ENCODE results near the gene SACS.

Gene SACS

DNA sequence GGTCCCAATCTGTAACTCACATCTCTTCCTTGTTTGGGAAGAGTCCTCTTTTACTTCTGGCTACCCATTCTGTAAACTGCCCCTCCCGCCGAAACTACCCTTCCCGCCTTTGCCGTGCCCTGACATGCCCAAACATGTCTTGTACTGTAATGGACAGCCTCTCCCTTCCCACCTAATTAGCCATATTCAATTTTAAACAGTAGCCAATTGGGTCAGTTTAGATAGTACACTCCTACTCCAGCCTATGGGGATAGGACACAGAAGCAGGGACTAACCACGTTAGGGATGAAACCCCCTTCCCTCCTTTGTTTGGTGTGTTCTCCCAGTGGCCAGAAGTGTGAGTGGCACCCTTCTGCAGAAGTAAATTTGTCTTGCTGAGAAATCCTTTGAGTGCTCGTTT is 34.2 kb downstream of the SACS start:
- no peak for DNase-seq (ENCODE audit: low spot score)
- TF ChIP-seq, protein P1, sequence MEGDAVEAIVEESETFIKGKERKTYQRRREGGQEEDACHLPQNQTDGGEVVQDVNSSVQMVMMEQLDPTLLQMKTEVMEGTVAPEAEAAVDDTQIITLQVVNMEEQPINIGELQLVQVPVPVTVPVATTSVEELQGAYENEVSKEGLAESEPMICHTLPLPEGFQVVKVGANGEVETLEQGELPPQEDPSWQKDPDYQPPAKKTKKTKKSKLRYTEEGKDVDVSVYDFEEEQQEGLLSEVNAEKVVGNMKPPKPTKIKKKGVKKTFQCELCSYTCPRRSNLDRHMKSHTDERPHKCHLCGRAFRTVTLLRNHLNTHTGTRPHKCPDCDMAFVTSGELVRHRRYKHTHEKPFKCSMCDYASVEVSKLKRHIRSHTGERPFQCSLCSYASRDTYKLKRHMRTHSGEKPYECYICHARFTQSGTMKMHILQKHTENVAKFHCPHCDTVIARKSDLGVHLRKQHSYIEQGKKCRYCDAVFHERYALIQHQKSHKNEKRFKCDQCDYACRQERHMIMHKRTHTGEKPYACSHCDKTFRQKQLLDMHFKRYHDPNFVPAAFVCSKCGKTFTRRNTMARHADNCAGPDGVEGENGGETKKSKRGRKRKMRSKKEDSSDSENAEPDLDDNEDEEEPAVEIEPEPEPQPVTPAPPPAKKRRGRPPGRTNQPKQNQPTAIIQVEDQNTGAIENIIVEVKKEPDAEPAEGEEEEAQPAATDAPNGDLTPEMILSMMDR (IDR thresholded peaks at IDR 0.05; ENCODE audit: extremely low read depth, insufficient read depth, missing control alignments) = no peak
- in situ Hi-C loops (cut with MboI; ENCODE audit: low pct_unique_long_range_greater_than_20kb, low sequenced_read_pairs, unreplicated experiment) = no loop called here

DNA sequence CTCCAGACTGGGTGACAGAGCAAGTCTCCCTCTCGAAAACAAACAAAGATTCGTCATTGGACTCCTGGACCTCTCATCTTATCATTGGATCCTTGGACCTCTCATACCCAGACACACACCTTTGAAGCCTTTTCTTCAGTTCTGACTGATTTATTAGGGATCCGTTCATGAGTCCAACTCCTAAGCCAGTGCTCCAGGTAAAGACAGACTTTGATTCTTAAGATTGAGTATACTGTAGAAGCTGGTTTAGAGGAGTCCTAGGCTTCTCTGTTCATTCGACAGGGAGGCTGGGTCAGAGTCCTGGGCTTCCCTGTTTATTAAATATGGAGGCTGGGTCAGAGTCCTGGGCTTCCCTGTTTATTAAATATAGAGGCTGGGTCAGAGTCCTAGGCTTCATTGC is 38.7 kb downstream of the SACS start:
- in situ Hi-C loops (cut with MboI; ENCODE audit: low pct_unique_long_range_greater_than_20kb, low sequenced_read_pairs, unreplicated experiment) = no loop called here
- DNase-seq (ENCODE audit: low spot score) = no peak
- TF ChIP-seq, protein P1 (IDR thresholded peaks at IDR 0.05; ENCODE audit: extremely low read depth, insufficient read depth, missing control alignments) = no peak

DNA sequence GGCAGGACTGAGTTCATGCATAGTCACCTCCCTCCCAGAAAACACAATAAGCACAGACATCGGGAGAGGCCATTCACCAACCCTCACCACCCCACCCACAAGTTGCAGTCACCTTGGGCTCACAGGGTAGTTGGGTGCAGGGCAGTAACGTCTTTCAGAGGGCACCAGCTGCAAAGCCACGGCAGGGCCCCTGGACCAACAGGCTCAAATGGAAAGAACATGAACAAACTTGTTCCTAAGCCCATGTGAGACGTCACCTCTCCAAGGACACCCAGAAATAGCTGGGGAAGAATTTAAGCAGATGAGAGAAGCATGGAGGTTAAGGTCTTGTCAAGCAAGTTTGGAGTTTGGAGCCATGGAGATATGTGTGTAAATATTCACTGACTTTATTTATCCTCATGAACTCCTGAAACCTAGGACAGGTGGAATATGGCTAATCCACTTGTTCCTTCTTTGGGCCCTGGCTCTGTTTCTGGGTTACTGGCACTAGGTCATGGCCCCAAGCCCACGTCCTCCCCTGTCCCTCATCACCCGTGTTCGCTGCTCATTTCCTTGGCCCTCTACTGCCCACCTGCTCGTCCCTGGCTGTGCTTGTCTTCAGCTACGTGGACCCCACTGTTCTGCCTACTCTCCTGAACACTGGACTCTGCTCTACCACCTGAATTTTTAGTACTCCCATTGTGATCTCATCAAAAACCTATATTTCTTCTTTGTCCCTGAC is 40.4 kb downstream of the SACS start:
- DNase-seq (ENCODE audit: low spot score) = no peak
- in situ Hi-C loops (cut with MboI; ENCODE audit: low pct_unique_long_range_greater_than_20kb, low sequenced_read_pairs, unreplicated experiment) = no loop called here
- TF ChIP-seq, protein P1 (IDR thresholded peaks at IDR 0.05; ENCODE audit: extremely low read depth, insufficient read depth, missing control alignments) = no peak

DNA sequence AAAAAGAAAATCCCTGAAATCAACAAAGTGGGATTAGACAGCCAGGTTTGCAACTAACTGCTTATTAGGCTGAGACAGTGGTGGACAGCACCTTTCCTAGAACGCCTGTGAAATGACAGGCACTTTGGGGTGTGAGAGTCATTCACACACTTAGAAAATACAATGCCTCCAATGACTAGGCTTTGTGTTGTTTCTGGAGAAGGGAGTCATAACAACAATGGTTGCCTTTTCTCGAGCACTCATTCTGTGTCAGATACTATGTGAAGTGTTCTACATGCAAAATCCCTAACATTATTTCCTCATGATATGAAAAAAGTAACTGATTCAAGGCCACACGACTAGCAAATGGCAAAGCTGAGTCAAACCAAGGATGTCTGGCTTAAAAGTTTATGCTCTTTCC is 41.2 kb downstream of the SACS start:
- DNase-seq (ENCODE audit: low spot score) = no peak
- TF ChIP-seq, protein P1 (IDR thresholded peaks at IDR 0.05; ENCODE audit: extremely low read depth, insufficient read depth, missing control alignments) = no peak
- in situ Hi-C loops (cut with MboI; ENCODE audit: low pct_unique_long_range_greater_than_20kb, low sequenced_read_pairs, unreplicated experiment) = no loop called here

DNA sequence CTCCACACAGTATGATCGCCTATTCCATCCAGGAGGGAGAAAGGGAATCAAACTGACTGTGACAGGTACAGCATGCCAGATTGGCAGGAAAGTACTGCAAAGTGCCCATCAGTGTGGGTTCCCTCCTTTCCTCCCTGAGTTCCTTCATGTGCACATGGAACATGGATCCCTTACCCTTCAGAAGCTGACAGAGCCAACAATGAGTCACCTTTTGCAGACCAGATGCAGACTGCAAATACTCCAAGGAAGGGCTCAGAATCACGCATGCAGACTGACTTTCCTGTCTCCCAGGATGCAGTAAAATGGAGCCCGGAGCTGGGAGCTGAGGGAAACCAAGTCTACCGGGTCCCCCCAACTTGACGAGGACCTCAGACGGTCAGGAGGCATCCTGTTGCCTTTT is 41.8 kb downstream of the SACS start:
- in situ Hi-C loops (cut with MboI; ENCODE audit: low pct_unique_long_range_greater_than_20kb, low sequenced_read_pairs, unreplicated experiment) = no loop called here
- TF ChIP-seq, protein P1 (IDR thresholded peaks at IDR 0.05; ENCODE audit: extremely low read depth, insufficient read depth, missing control alignments) = no peak
- no peak for DNase-seq (ENCODE audit: low spot score)

DNA sequence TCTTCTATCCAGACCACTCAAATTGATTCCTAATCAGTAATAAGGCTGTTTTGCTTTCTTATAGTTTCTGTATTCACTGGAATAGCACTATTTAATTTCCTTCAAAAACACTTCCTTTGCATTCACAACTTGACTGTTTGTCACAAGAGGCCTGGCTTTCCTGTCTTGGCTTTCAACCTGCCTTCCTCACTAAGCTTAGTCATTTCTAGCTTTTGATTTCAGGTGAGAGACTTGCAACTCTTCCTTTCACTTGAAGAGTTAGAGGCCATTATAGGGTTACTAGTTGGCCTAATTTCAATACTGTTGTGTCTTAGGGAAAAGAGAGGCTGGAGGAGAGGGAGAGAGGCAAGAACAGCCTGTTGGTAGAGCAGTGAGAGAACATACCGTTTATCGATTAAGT is 47.0 kb downstream of the SACS start:
- no peak for DNase-seq (ENCODE audit: low spot score)
- in situ Hi-C loops (cut with MboI; ENCODE audit: low pct_unique_long_range_greater_than_20kb, low sequenced_read_pairs, unreplicated experiment) = no loop called here
- TF ChIP-seq, protein P1 (IDR thresholded peaks at IDR 0.05; ENCODE audit: extremely low read depth, insufficient read depth, missing control alignments) = no peak

Data from GM13977 (cell line).